ENCODE measurements around the gene EFCAB12.
"Not testable (repeated sequence)": the region's sequence is repeated elsewhere in the genome, so short reads cannot be mapped to it uniquely, and the experiment has no call there.

Gene EFCAB12

GRCh38 chr3:129403450-129403849 is 25.0 kb downstream of the EFCAB12 start:
- peaks cover 8 to 11% of the 10 kb centered on the region in 2 donors for H3K4me1 Mint-ChIP-seq
- no peaks in the 10 kb centered on the region for H3K27me3 Mint-ChIP-seq
- no peak overlapping the region for H3K27ac Mint-ChIP-seq
- H3K36me3 Mint-ChIP-seq, result peaks cover 0 to 8% of the 10 kb centered on the region in 2 donors
- H3K9me3 Mint-ChIP-seq, result peaks cover 0 to 3% of the 10 kb centered on the region in 2 donors
- no peak for ATAC-seq (replicated peaks)
- no peak for DNase-seq
- no peak overlapping the region for H3K4me3 Mint-ChIP-seq

- DNase-seq, result no peak
- no peaks in the 10 kb centered on the region for H3K27me3 Mint-ChIP-seq
- H3K9me3 Mint-ChIP-seq, result peaks cover 0 to 3% of the 10 kb centered on the region in 2 donors
- peaks cover 0 to 9% of the 10 kb centered on the region in 2 donors for H3K36me3 Mint-ChIP-seq
- no peak overlapping the region for H3K4me3 Mint-ChIP-seq
- peaks cover 12 to 19% of the 10 kb centered on the region in 2 donors for H3K4me1 Mint-ChIP-seq
- no peak overlapping the region for H3K27ac Mint-ChIP-seq
- no peak for ATAC-seq (replicated peaks)
These were observed 25.8 kb downstream of the EFCAB12 start for GRCh38 chr3:129402616-129403015.

GRCh38 chr3:129402210-129402609 is 26.2 kb downstream of the EFCAB12 start:
- Mint-ChIP-seq H3K36me3 (peaks cover 0 to 12% of the 10 kb centered on the region in 2 donors), H3K4me3 (no peak overlapping the region), H3K4me1 (peaks cover 16 to 23% of the 10 kb centered on the region in 2 donors), H3K27me3 (no peaks in the 10 kb centered on the region), H3K9me3 (peaks cover 0 to 3% of the 10 kb centered on the region in 2 donors), H3K27ac (no peak overlapping the region)
- no peak for ATAC-seq (replicated peaks)
- no peak for DNase-seq

- peak; percentile 73 to 78 for ATAC-seq (replicated peaks)
- no peaks in the 10 kb centered on the region for H3K27me3 Mint-ChIP-seq
- peak; percentile 63 for DNase-seq
- H3K36me3 Mint-ChIP-seq, result peaks cover 6 to 20% of the 10 kb centered on the region in 2 donors
- peaks cover 0 to 3% of the 10 kb centered on the region in 2 donors for H3K9me3 Mint-ChIP-seq
- peak overlapping the region; percentile 96 for H3K27ac Mint-ChIP-seq
- H3K4me1 Mint-ChIP-seq, result peaks cover 25 to 33% of the 10 kb centered on the region in 2 donors
- H3K4me3 Mint-ChIP-seq, result peak overlapping the region; percentile 95 to 98
These were observed 28.5 kb downstream of the EFCAB12 start for GRCh38 chr3:129399895-129400357.

- Mint-ChIP-seq H3K27ac (peak overlapping the region; percentile 96), H3K9me3 (peaks cover 0 to 3% of the 10 kb centered on the region in 2 donors), H3K27me3 (no peaks in the 10 kb centered on the region), H3K4me1 (peaks cover 30 to 38% of the 10 kb centered on the region in 2 donors), H3K4me3 (peak overlapping the region; percentile 95 to 98), H3K36me3 (peaks cover 10 to 25% of the 10 kb centered on the region in 2 donors)
- DNase-seq (peak; percentile 73), ATAC-seq (replicated peaks) (peak; percentile 71 to 81)
These were observed 29.1 kb downstream of the EFCAB12 start for GRCh38 chr3:129399145-129399894.

- H3K9me3 Mint-ChIP-seq, result peaks cover 0 to 3% of the 10 kb centered on the region in 2 donors
- no peaks in the 10 kb centered on the region for H3K27me3 Mint-ChIP-seq
- H3K4me1 Mint-ChIP-seq, result peaks cover 32 to 38% of the 10 kb centered on the region in 2 donors
- H3K27ac Mint-ChIP-seq, result peak overlapping the region; percentile 96
- ATAC-seq (replicated peaks), result peak; percentile 14 to 15
- H3K4me3 Mint-ChIP-seq, result peak overlapping the region; percentile 95 to 98
- DNase-seq, result no peak
- peaks cover 12 to 29% of the 10 kb centered on the region in 2 donors for H3K36me3 Mint-ChIP-seq
These were observed 29.7 kb downstream of the EFCAB12 start for GRCh38 chr3:129398803-129399144.

GRCh38 chr3:129393760-129394564 is 34.5 kb downstream of the EFCAB12 start:
- H3K4me3 Mint-ChIP-seq; DNase-seq; H3K27ac Mint-ChIP-seq; H3K9me3 Mint-ChIP-seq; ATAC-seq (replicated peaks); H3K27me3 Mint-ChIP-seq: not testable (repeated sequence)
- H3K36me3 Mint-ChIP-seq, result peaks cover 23 to 49% of the 10 kb centered on the region in 2 donors
- H3K4me1 Mint-ChIP-seq, result peaks cover 32% of the 10 kb centered on the region in 2 donors

GRCh38 chr3:129393271-129393670 is 35.2 kb downstream of the EFCAB12 start:
- no peaks in the 10 kb centered on the region for H3K9me3 Mint-ChIP-seq
- peaks cover 25 to 27% of the 10 kb centered on the region in 2 donors for H3K4me1 Mint-ChIP-seq
- no peaks in the 10 kb centered on the region for H3K27me3 Mint-ChIP-seq
- DNase-seq, result no peak
- H3K27ac Mint-ChIP-seq, result no peak overlapping the region
- H3K4me3 Mint-ChIP-seq, result no peak overlapping the region
- H3K36me3 Mint-ChIP-seq, result peaks cover 24 to 47% of the 10 kb centered on the region in 2 donors
- ATAC-seq (replicated peaks), result no peak

GRCh38 chr3:129392106-129392887 is 36.1 kb downstream of the EFCAB12 start:
- peak overlapping the region; percentile 37 for H3K27ac Mint-ChIP-seq
- H3K27me3 Mint-ChIP-seq; H3K9me3 Mint-ChIP-seq; DNase-seq; ATAC-seq (replicated peaks); H3K4me3 Mint-ChIP-seq: not testable (repeated sequence)
- peaks cover 16 to 20% of the 10 kb centered on the region in 2 donors for H3K4me1 Mint-ChIP-seq
- peaks cover 31 to 53% of the 10 kb centered on the region in 2 donors for H3K36me3 Mint-ChIP-seq

- not testable (repeated sequence) for H3K27me3 Mint-ChIP-seq; ATAC-seq (replicated peaks); DNase-seq; H3K9me3 Mint-ChIP-seq; H3K4me3 Mint-ChIP-seq
- Mint-ChIP-seq H3K27ac (peak overlapping the region; percentile 3), H3K4me1 (peaks cover 9 to 13% of the 10 kb centered on the region in 2 donors), H3K36me3 (peaks cover 37 to 60% of the 10 kb centered on the region in 2 donors)
These were observed 36.9 kb downstream of the EFCAB12 start for GRCh38 chr3:129391583-129391982.

GRCh38 chr3:129389572-129389937 is 38.9 kb downstream of the EFCAB12 start:
- Mint-ChIP-seq H3K9me3 (no peaks in the 10 kb centered on the region), H3K36me3 (peaks cover 39 to 55% of the 10 kb centered on the region in 2 donors), H3K27ac (peak overlapping the region; percentile 52)

GRCh38 chr3:129388791-129389571 is 39.5 kb downstream of the EFCAB12 start:
- not testable (repeated sequence) for ATAC-seq (replicated peaks)

More at GRCh38 chr3:129389572-129389937, 38.9 kb downstream of the EFCAB12 start:
- ATAC-seq (replicated peaks), result no peak
- peaks cover 9 to 12% of the 10 kb centered on the region in 2 donors for H3K4me1 Mint-ChIP-seq
- H3K27me3 Mint-ChIP-seq, result no peaks in the 10 kb centered on the region
- no peak for DNase-seq
- H3K4me3 Mint-ChIP-seq, result no peak overlapping the region

GRCh38 chr3:129387487-129387886 is 40.9 kb downstream of the EFCAB12 start:
- H3K4me1 Mint-ChIP-seq, result peaks cover 4 to 18% of the 10 kb centered on the region in 2 donors
- H3K4me3 Mint-ChIP-seq, result no peak overlapping the region
- H3K27ac Mint-ChIP-seq, result peak overlapping the region; percentile 42
- H3K27me3 Mint-ChIP-seq, result no peaks in the 10 kb centered on the region
- H3K9me3 Mint-ChIP-seq, result no peaks in the 10 kb centered on the region
- ATAC-seq (replicated peaks), result no peak
- peaks cover 31 to 45% of the 10 kb centered on the region in 2 donors for H3K36me3 Mint-ChIP-seq
- no peak for DNase-seq

More at GRCh38 chr3:129388791-129389571, 39.5 kb downstream of the EFCAB12 start:
- not testable (repeated sequence) for H3K4me3 Mint-ChIP-seq, DNase-seq, H3K9me3 Mint-ChIP-seq, H3K27me3 Mint-ChIP-seq
- Mint-ChIP-seq H3K4me1 (peaks cover 5 to 13% of the 10 kb centered on the region in 2 donors), H3K36me3 (peaks cover 36 to 53% of the 10 kb centered on the region in 2 donors), H3K27ac (peak overlapping the region; percentile 52)
